SU-DHL-6 (cell line): ENCODE data around the gene ZFHX3.

Experiments
- H2AFZ ChIP-seq: fragments of 200-600 bp; sonication (generic); 2 replicates; pipeline ENCODE4 v1.6.1; 2014; ENCODE audit warnings: low read depth, mild to moderate bottlenecking, moderate library complexity, mixed read lengths, antibody characterized with exemption, low read length; ENCODE audit not compliant: severe bottlenecking
- H3F3A ChIP-seq: fragments of 200-600 bp; shearing (Covaris generic); 2 replicates; pipeline ENCODE4 v1.6.0; 2016; ENCODE audit warnings: antibody characterized with exemption, mild to moderate bottlenecking; ENCODE audit not compliant: insufficient read depth
- H3K27ac ChIP-seq: fragments of 200-600 bp; sonication (generic); 2 replicates; pipeline ENCODE4 v1.5.1; 2016; ENCODE audit warnings: low read depth, mild to moderate bottlenecking, low read length, moderate library complexity, mixed read lengths
- H3K27me3 ChIP-seq: fragments of 200-600 bp; sonication (generic), shearing (Covaris generic); 2 replicates; pipeline ENCODE4 v1.6.0; 2014; ENCODE audit warnings: mild to moderate bottlenecking, low read length
- H3K36me3 ChIP-seq: fragments of 200-600 bp; sonication (generic); 2 replicates; pipeline ENCODE4 v1.6.1; 2014; ENCODE audit warnings: mild to moderate bottlenecking, low read length, mixed read lengths
- H3K4me2 ChIP-seq: fragments of 300-600, 200-600 bp; shearing (Covaris generic), sonication (generic); 2 replicates; pipeline ENCODE4 v1.6.0; 2014; ENCODE audit warnings: low read length, low read depth, mild to moderate bottlenecking; ENCODE audit not compliant: poor library complexity, severe bottlenecking
- H3K4me3 ChIP-seq: fragments of 200-600 bp; sonication (generic); 2 replicates; pipeline ENCODE4 v1.5.1; 2014; ENCODE audit warnings: antibody characterized with exemption, low read length, mild to moderate bottlenecking, mixed read lengths; ENCODE audit not compliant: insufficient read depth, poor library complexity, severe bottlenecking
- H3K79me2 ChIP-seq: fragments of 200-600 bp; sonication (generic); 2 replicates; pipeline ENCODE4 v1.6.1; 2014; ENCODE audit warnings: mild to moderate bottlenecking, low read length, moderate library complexity; ENCODE audit not compliant: insufficient read depth
- H3K9ac ChIP-seq: fragments of 200-600 bp; sonication (generic); 2 replicates; pipeline ENCODE4 v1.7.0; 2014; ENCODE audit warnings: mild to moderate bottlenecking, low read length
- H3K9me2 ChIP-seq: fragments of 200-600 bp; sonication (generic); replicated peaks from 2 replicates; pipeline ENCODE4 v1.6.1; 2014; ENCODE audit warnings: low read length; ENCODE audit not compliant: insufficient read depth
- H3K9me3 ChIP-seq: fragments of 200-600 bp; sonication (generic); 2 replicates; pipeline ENCODE4 v1.6.1; 2014; ENCODE audit warnings: low read length, mixed read lengths; ENCODE audit not compliant: insufficient read depth
- H4K20me1 ChIP-seq: fragments of 200-600 bp; sonication (generic); 2 replicates; pipeline ENCODE4 v1.6.1; 2014; ENCODE audit warnings: low read depth, mild to moderate bottlenecking, antibody characterized with exemption, low read length, moderate library complexity, mixed read lengths
- EZH2phosphoT487 ChIP-seq: fragments of 200-600 bp; sonication (generic), shearing (Covaris generic); conservative IDR thresholded peaks from 2 replicates; pipeline ENCODE4 v1.6.1; 2018; ENCODE audit warnings: mild to moderate bottlenecking, antibody characterized with exemption, low read length, moderate library complexity, mixed read lengths
- TF ChIP-seq, protein P1 (sequence below): fragments of 200-600 bp; sonication (generic); IDR thresholded peaks from one replicate; pipeline ENCODE4 v1.5.1; 2017; ENCODE audit warnings: antibody characterized with exemption, mild to moderate bottlenecking, low read length, moderate library complexity; ENCODE audit not compliant: insufficient read depth, poor library complexity, severe bottlenecking

Gene ZFHX3

DNA sequence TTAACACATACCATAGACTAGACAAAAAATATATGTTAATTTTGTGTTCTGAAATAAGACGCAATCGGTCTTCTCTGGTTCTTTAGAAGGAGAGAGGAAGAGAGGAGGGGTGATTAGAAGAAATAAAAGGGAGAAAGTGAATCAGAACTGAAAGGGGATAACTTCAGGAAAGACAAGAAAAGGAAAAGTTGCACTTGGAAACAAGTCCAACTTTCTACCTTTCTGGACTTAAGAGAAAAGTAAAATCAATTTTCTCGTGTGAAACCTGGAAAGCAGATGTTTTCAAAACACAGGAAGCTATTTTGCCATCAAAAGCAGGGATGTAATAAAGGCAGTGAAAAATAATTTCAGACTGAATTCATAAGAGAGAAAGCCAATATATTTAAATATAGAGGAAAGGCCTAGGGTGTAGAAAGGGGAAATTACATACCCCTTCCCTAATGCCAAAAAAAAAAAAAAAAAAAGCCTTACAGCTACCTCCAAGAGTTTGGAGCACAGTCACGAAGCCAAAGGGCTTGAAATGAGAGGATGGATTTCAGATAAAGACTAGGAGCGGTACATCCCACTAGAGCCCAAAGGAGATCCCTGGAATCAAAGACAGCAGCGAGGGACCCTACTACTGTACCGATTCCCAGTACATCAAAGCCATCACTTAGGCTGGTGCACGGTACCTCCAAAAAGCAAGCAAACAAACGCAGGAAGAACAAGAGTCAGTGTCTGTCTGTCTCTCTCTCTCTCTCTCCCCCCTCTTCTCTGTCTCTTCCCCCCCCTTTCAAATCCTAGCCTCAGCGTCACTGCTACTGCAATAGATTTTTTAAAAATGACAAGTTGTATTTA, 12.1 kb upstream of the ZFHX3 start:
- TF ChIP-seq EZH2phosphoT487: no peak
- TF ChIP-seq, protein P1, sequence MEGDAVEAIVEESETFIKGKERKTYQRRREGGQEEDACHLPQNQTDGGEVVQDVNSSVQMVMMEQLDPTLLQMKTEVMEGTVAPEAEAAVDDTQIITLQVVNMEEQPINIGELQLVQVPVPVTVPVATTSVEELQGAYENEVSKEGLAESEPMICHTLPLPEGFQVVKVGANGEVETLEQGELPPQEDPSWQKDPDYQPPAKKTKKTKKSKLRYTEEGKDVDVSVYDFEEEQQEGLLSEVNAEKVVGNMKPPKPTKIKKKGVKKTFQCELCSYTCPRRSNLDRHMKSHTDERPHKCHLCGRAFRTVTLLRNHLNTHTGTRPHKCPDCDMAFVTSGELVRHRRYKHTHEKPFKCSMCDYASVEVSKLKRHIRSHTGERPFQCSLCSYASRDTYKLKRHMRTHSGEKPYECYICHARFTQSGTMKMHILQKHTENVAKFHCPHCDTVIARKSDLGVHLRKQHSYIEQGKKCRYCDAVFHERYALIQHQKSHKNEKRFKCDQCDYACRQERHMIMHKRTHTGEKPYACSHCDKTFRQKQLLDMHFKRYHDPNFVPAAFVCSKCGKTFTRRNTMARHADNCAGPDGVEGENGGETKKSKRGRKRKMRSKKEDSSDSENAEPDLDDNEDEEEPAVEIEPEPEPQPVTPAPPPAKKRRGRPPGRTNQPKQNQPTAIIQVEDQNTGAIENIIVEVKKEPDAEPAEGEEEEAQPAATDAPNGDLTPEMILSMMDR: no peak
- H3K9me2 ChIP-seq: no peaks in the 10 kb centered on the region
- no peaks in the 10 kb centered on the region for H3K27me3 ChIP-seq
- H3K9me3 ChIP-seq: no peaks in the 10 kb centered on the region
- H4K20me1 ChIP-seq: no peaks in the 10 kb centered on the region; the same call in 1 of the 2 replicates
- no peak overlapping the region for H3K27ac ChIP-seq
- H3K36me3 ChIP-seq: no peaks in the 10 kb centered on the region
- H2AFZ ChIP-seq: no peak overlapping the region
- no peak overlapping the region for H3K9ac ChIP-seq
- H3F3A ChIP-seq: peaks cover 7% of the 10 kb centered on the region; the same call in 1 of the 2 replicates
- H3K79me2 ChIP-seq: no peaks in the 10 kb centered on the region
- H3K4me2 ChIP-seq: peak overlapping the region; percentile 94
- H3K4me3 ChIP-seq: no peak overlapping the region

DNA sequence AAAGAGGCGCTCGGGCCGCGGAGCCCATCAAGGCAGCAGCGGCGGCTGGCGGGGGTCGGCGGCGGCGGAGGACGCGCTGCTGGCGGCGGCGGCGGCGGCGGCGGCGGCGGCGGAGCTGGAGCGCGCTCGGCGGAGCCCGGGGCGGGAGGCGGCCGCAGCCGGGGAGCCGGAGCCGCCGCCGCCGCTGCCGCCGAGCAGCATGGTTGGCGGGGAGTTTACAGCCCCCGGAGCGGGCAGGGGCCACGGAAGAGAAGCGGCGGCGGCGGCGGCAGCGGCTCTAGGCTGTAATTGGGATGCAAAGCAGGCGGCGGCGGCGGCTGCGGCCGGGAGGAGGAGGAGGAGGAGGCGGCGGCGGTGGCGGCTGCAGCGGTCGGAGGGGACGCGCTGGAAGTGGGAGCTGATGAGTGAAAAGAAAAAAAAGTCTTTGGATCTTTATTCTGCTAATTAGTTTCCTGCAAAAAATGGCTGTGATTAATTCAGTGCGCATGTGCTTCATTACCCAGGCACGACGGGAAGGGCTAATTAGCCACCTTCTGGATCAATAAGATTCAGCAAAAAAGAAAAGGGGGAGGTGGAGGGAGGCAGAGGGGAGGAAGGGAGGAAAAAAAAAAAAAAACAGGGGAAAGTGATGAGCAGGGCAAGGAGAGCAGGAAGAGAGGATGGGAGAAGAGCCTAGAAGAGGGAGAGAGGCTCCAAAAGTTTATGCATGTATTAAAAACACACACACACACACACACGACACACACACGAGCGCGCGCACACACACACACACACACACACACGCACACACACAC, 10.9 kb upstream of the ZFHX3 start:
- peak overlapping the region; percentile 93 for H2AFZ ChIP-seq
- no peak overlapping the region for H3K27ac ChIP-seq
- H3K36me3 ChIP-seq: no peaks in the 10 kb centered on the region
- TF ChIP-seq, protein P1: no peak
- TF ChIP-seq EZH2phosphoT487: no peak
- H4K20me1 ChIP-seq: peaks cover 4% of the 10 kb centered on the region; the same call in 1 of the 2 replicates
- H3K9ac ChIP-seq: peak overlapping the region; percentile 64
- H3K79me2 ChIP-seq: no peaks in the 10 kb centered on the region
- peak overlapping the region; percentile 89 for H3K4me3 ChIP-seq
- H3F3A ChIP-seq: peaks cover 7% of the 10 kb centered on the region; the same call in 1 of the 2 replicates
- no peaks in the 10 kb centered on the region for H3K9me2 ChIP-seq
- H3K27me3 ChIP-seq: no peaks in the 10 kb centered on the region
- H3K4me2 ChIP-seq: peak overlapping the region; percentile 94
- H3K9me3 ChIP-seq: no peaks in the 10 kb centered on the region

DNA sequence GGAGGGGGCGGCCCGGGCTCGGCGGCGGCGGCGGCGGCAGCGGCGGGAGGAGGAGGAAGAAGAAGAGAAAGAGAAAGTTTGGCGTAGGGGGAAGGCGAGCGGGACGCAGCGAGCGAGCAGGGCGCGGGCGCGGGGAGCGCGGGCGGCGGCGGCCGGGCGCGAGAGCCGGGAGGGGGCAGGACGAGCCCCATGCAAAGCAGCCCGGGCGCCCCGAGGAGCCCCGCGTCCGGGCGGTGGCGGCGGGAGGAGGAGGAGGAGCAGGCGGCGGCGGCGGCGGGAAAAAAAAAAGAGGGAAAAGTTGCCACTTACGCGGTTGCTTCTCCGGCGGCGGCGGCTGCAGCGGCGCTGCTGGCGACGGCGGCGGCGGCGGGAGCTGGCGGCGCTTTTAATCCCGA, 10.3 kb upstream of the ZFHX3 start:
- Histone ChIP-seq H3K9me2 (no peaks in the 10 kb centered on the region), H3K9ac (peak overlapping the region; percentile 64), H3K79me2 (no peaks in the 10 kb centered on the region), H4K20me1 (peaks cover 4% of the 10 kb centered on the region; the same call in 1 of the 2 replicates), H2AFZ (no peak overlapping the region), H3K36me3 (no peaks in the 10 kb centered on the region), H3K4me2 (peak overlapping the region; percentile 55), H3K4me3 (peak overlapping the region; percentile 89), H3K27ac (no peak overlapping the region), H3F3A (peaks cover 7% of the 10 kb centered on the region; the same call in 1 of the 2 replicates), H3K9me3 (no peaks in the 10 kb centered on the region), H3K27me3 (no peaks in the 10 kb centered on the region)
- no peak for TF ChIP-seq EZH2phosphoT487
- TF ChIP-seq, protein P1: no peak
